H1 (cell line): ENCODE results near the gene ASCL2. TPM values are rescaled to one million over a fixed set of nuclear protein-coding genes. Genes with fewer than 3 reads are reported as not detected.

ENCODE experiments used
- CTCF ChIA-PET: fragments of 300-600 bp; sonication (Branson Sonifier 250); formaldehyde crosslinking; loops from one replicate; lab custom pipeline; 2021; ENCODE audit not compliant: partially characterized antibody; lab: Charles Lee
- POLR2A ChIA-PET: fragments of 300-600 bp; sonication (Branson Sonifier 250); formaldehyde crosslinking; loops from one replicate; lab custom pipeline; 2021; ENCODE audit warnings: inconsistent platforms; ENCODE audit not compliant: partially characterized antibody; lab: Charles Lee
- DNase-seq, 2 experiments: peaks; one replicate each; pipeline versions ENCODE4 v3.0.0 to v3.0.0-alpha.2; 2010 to 2022; ENCODE audit warnings: low spot score in 2 of 2, low read depth in 1 of 2, mixed read lengths in 1 of 2
- FAIRE-seq: peaks from 2 replicates; lab custom pipeline; 2011; peaks lifted over from hg19 to GRCh38; lab: Jason Lieb, UNC
- H2AFZ ChIP-seq: 2 replicates; pipeline ENCODE4 v1.8.1; 2012; ENCODE audit warnings: low read length, inconsistent platforms
- H2AK5ac ChIP-seq: 2 replicates; pipeline ENCODE4 v1.6.1; 2013; ENCODE audit warnings: low read depth, low read length
- H2BK120ac ChIP-seq: replicated peaks from 2 replicates; pipeline ENCODE3; 2013; ENCODE audit warnings: low read depth, low read length, inconsistent platforms
- H2BK12ac ChIP-seq: 2 replicates; pipeline ENCODE4 v1.6.1; 2013; ENCODE audit warnings: low read depth, low read length
- H2BK15ac ChIP-seq: 2 replicates; pipeline ENCODE4 v1.6.1; 2013; ENCODE audit warnings: low read length
- H2BK20ac ChIP-seq: 2 replicates; pipeline ENCODE4 v1.6.1; 2013; ENCODE audit warnings: low read length
- H2BK5ac ChIP-seq: 2 replicates; pipeline ENCODE4 v1.6.1; 2013; ENCODE audit warnings: low read depth, low read length
- H3K14ac ChIP-seq: 2 replicates; pipeline ENCODE4 v1.6.1; 2013; ENCODE audit warnings: inconsistent platforms; ENCODE audit not compliant: insufficient read length
- H3K18ac ChIP-seq: 2 replicates; pipeline ENCODE4 v1.6.1; 2013; ENCODE audit warnings: low read length; ENCODE audit errors: extremely low read depth
- H3K23ac ChIP-seq: 2 replicates; pipeline ENCODE4 v1.6.1; 2013; ENCODE audit warnings: inconsistent platforms; ENCODE audit not compliant: insufficient read length
- H3K23me2 ChIP-seq: 2 replicates; pipeline ENCODE4 v1.6.1; 2013; ENCODE audit warnings: low read depth, low read length
- H3K27ac ChIP-seq: 2 replicates; pipeline ENCODE4 v1.6.1; 2011; ENCODE audit warnings: low read depth, low read length, inconsistent platforms
- H3K27me3 ChIP-seq, 4 experiments: replicated peaks in 1 of 4; 1 replicate in 1 of 4; 2 replicates in 3 of 4; pipeline versions ENCODE4 v1.6.1 to v1.8.1; 2011 to 2013; ENCODE audit warnings: low read length in 3 of 4, mild to moderate bottlenecking in 3 of 4, inconsistent platforms in 2 of 4, mixed read lengths in 2 of 4, moderate library complexity in 1 of 4; ENCODE audit not compliant: control insufficient read depth in 3 of 4, insufficient read depth in 3 of 4; ENCODE audit errors: extremely low read depth in 1 of 4
- H3K36me3 ChIP-seq, 4 experiments: 2 replicates each; pipeline versions ENCODE4 v1.6.1 to v1.8.1; 2011 to 2013; ENCODE audit warnings: mild to moderate bottlenecking in 4 of 4, low read length in 3 of 4, moderate library complexity in 2 of 4, control low read depth in 1 of 4, inconsistent platforms in 1 of 4; ENCODE audit not compliant: insufficient read depth in 4 of 4, control insufficient read depth in 2 of 4
- H3K4ac ChIP-seq: replicated peaks from 2 replicates; pipeline ENCODE3; 2013; ENCODE audit warnings: low read length, low read depth, mixed read lengths, inconsistent platforms; ENCODE audit not compliant: insufficient read length
- H3K4me1 ChIP-seq, 4 experiments: replicated peaks in 1 of 4; 1 replicate in 1 of 4; 2 replicates in 3 of 4; pipeline versions ENCODE4 v1.6.1 to v1.8.1; 2011 to 2013; ENCODE audit warnings: low read length in 3 of 4, inconsistent platforms in 2 of 4, mixed read lengths in 1 of 4; ENCODE audit not compliant: insufficient read depth in 4 of 4, control insufficient read depth in 3 of 4
- H3K4me2 ChIP-seq, 2 experiments: 2 replicates each; pipeline versions ENCODE4 v1.6.1 to v1.8.1; 2011 to 2013; ENCODE audit warnings: low read depth in 2 of 2, low read length in 2 of 2, control low read depth in 1 of 2, inconsistent platforms in 1 of 2, mild to moderate bottlenecking in 1 of 2; ENCODE audit not compliant: insufficient read depth in 1 of 2
- H3K4me3 ChIP-seq, 4 experiments: fragments of 200-600, 300-600 bp in 1 of 4; sonication (generic), shearing (Covaris generic), sonication (Bioruptor Twin) in 1 of 4; 2 replicates each; pipeline versions ENCODE4 v1.5.1 to v1.8.1; 2011 to 2016; ENCODE audit warnings: low read length in 4 of 4, low read depth in 3 of 4, control low read depth in 2 of 4, inconsistent platforms in 2 of 4, mild to moderate bottlenecking in 2 of 4, mixed read lengths in 1 of 4, moderate library complexity in 1 of 4; ENCODE audit not compliant: insufficient read depth in 2 of 4; ENCODE audit errors: extremely low read depth in 1 of 4
- H3K56ac ChIP-seq: replicated peaks from 2 replicates; pipeline ENCODE3; 2013; ENCODE audit warnings: low read depth, mild to moderate bottlenecking, mixed read lengths, low read length, inconsistent platforms; ENCODE audit not compliant: insufficient read length
- H3K79me1 ChIP-seq: 2 replicates; pipeline ENCODE4 v1.6.1; 2013; ENCODE audit warnings: low read depth, low read length, control low read depth
- H3K79me2 ChIP-seq, 2 experiments: 2 replicates each; pipeline versions ENCODE4 v1.6.1 to v1.8.1; 2012 to 2013; ENCODE audit warnings: low read length in 2 of 2, mild to moderate bottlenecking in 2 of 2, inconsistent platforms in 1 of 2; ENCODE audit not compliant: insufficient read depth in 2 of 2, control insufficient read depth in 1 of 2
- H3K9ac ChIP-seq, 4 experiments: replicated peaks in 1 of 4; 1 replicate in 1 of 4; 2 replicates in 3 of 4; pipeline versions ENCODE4 v1.6.1 to v1.8.1; 2011 to 2013; ENCODE audit warnings: low read depth in 3 of 4, low read length in 3 of 4, control low read depth in 2 of 4, mild to moderate bottlenecking in 2 of 4, moderate library complexity in 2 of 4, inconsistent platforms in 1 of 4; ENCODE audit errors: extremely low read depth in 1 of 4
- H3K9me3 ChIP-seq, 2 experiments: 2 replicates each; pipeline versions ENCODE4 v1.6.1 to v1.8.1; 2012 to 2013; ENCODE audit warnings: mild to moderate bottlenecking in 2 of 2, moderate library complexity in 2 of 2, control low read depth in 1 of 2, inconsistent platforms in 1 of 2, low read depth in 1 of 2, low read length in 1 of 2, mixed read lengths in 1 of 2; ENCODE audit not compliant: insufficient read depth in 2 of 2
- H4K20me1 ChIP-seq, 2 experiments: replicated peaks in 1 of 2; 2 replicates each; pipeline versions ENCODE3 to v1.8.1; 2011 to 2013; ENCODE audit warnings: inconsistent platforms in 2 of 2, low read length in 2 of 2, mild to moderate bottlenecking in 1 of 2; ENCODE audit not compliant: insufficient read depth in 2 of 2, control insufficient read depth in 1 of 2
- H4K5ac ChIP-seq: 2 replicates; pipeline ENCODE4 v1.6.1; 2013; ENCODE audit warnings: low read length, low read depth, mixed read lengths, inconsistent platforms; ENCODE audit not compliant: insufficient read length
- H4K8ac ChIP-seq: 2 replicates; pipeline ENCODE4 v1.8.0; 2013; ENCODE audit warnings: mild to moderate bottlenecking, moderate library complexity, low read length, inconsistent platforms; ENCODE audit not compliant: insufficient read depth; ENCODE audit errors: extremely low read depth
- H4K91ac ChIP-seq: replicated peaks from 2 replicates; pipeline ENCODE3; 2013; ENCODE audit warnings: low read length, mixed read lengths, inconsistent platforms; ENCODE audit not compliant: insufficient read length
- CBX5 ChIP-seq: fragments of 300-800, 300-1000 bp; sonication (generic); IDR thresholded peaks from 2 replicates; pipeline ENCODE4 v1.7.1; 2016; ENCODE audit warnings: antibody characterized with exemption, low read length, low read depth
- CBX8 ChIP-seq: fragments of 300-800, 300-1000 bp; sonication (generic); IDR thresholded peaks from 2 replicates; pipeline ENCODE4 v1.7.1; 2016; ENCODE audit warnings: low read depth, low read length, borderline replicate concordance
- CHD1 ChIP-seq: IDR thresholded peaks from 2 replicates; pipeline ENCODE4 v1.6.1; 2012; ENCODE audit warnings: low read depth, low read length, improper control_type of control experiment
- EGR1 ChIP-seq: IDR thresholded peaks from 2 replicates; pipeline ENCODE4 v1.6.1; 2011; ENCODE audit warnings: low read depth, low read length, borderline replicate concordance
- GTF2F1 ChIP-seq: IDR thresholded peaks from 2 replicates; pipeline ENCODE4 v1.6.1; 2012; ENCODE audit warnings: low read depth, low read length, improper control_type of control experiment, borderline replicate concordance
- JUN ChIP-seq: IDR thresholded peaks from 2 replicates; pipeline ENCODE4 v1.6.1; 2011; ENCODE audit warnings: low read depth, mild to moderate bottlenecking, improper control_type of control experiment, low read length
- JUND ChIP-seq: IDR thresholded peaks from 2 replicates; pipeline ENCODE4 v1.6.1; 2011; ENCODE audit warnings: mild to moderate bottlenecking, improper control_type of control experiment, low read length
- RNF2 ChIP-seq: fragments of 200-900, 300-1000 bp; sonication (generic); IDR thresholded peaks from 2 replicates; pipeline ENCODE4 v1.7.1; 2016; ENCODE audit warnings: borderline replicate concordance, low read depth, mild to moderate bottlenecking, antibody characterized with exemption, low read length; ENCODE audit not compliant: poor library complexity, severe bottlenecking; ENCODE audit errors: missing control alignments
- SAP30 ChIP-seq: fragments of 300-600 bp; sonication (generic); IDR thresholded peaks from 2 replicates; pipeline ENCODE4 v1.7.1; 2012; ENCODE audit warnings: low read length, moderate library complexity, mild to moderate bottlenecking, inconsistent platforms; ENCODE audit not compliant: insufficient read depth, insufficient replicate concordance
- SIN3A ChIP-seq, 2 experiments: IDR thresholded peaks in 1 of 2; conservative IDR thresholded peaks in 1 of 2; 2 replicates each; pipeline ENCODE4 v1.6.1; 2011 to 2012; ENCODE audit warnings: low read length in 2 of 2, improper control_type of control experiment in 1 of 2, low read depth in 1 of 2, mild to moderate bottlenecking in 1 of 2
- SP1 ChIP-seq: IDR thresholded peaks from 2 replicates; pipeline ENCODE4 v1.6.1; 2011; ENCODE audit warnings: low read depth, low read length
- SRF ChIP-seq: IDR thresholded peaks from 2 replicates; pipeline ENCODE4 v1.6.1; 2011; ENCODE audit warnings: mild to moderate bottlenecking, low read depth, low read length, moderate library complexity
- USF2 ChIP-seq: IDR thresholded peaks from 2 replicates; pipeline ENCODE4 v1.6.1; 2011; ENCODE audit warnings: low read length, improper control_type of control experiment
- WGBS, 2 experiments: shearing (Covaris generic) in 1 of 2; methylation state at CpG; one replicate each; pipeline versions ENCODE4 v1.1.6 to v1.1.7; 2013 to 2015; ENCODE audit warnings: low lambda C conversion rate in 2 of 2, mixed read lengths in 2 of 2, inconsistent platforms in 1 of 2, low coverage in 1 of 2, missing lambda C conversion rate in 1 of 2; ENCODE audit not compliant: insufficient replicate concordance in 2 of 2, insufficient coverage in 1 of 2, insufficient read length in 1 of 2; ENCODE audit errors: extremely low coverage in 1 of 2, missing lambda C conversion rate in 1 of 2; 5-methylcytosine and 5-hydroxymethylcytosine counted together
- polyA plus RNA-seq, 7 experiments: library from polyadenylated mRNA; depleted of rRNA in 3 of 7; stranded (reverse) in 5 of 7; unstranded in 2 of 7; fragments of >200 nt in 5 of 7; fragments of 200-250 nt in 2 of 7; gene quantifications; 1 replicate in 5 of 7; 2 replicates in 1 of 7; 4 replicates in 1 of 7; pipeline versions ENCODE4 v1.2.1 to v1.2.3, GENCODE V29; 2011 to 2013; ENCODE audit warnings: missing spikeins in 2 of 7, mixed read lengths in 2 of 7
- total RNA-seq: library from RNA; stranded (reverse); fragmentation: NEBNext Ultra II Directional; extraction: Animal tissue kit (Norgen Biotek cat#: 25700); gene quantifications from 2 replicates; pipeline ENCODE4 v1.2.1, GENCODE V29; 2021

ASCL2 gene
- total and polyA plus RNA-seq, 2 of the 8 experiments (the other 6 are each of a cell fraction or from before 2014, with no cell fraction given) = 0.51 to 0.56 TPM

- Histone ChIP-seq H3K79me1 (no peaks in the 10 kb centered on the region), H3K4me3 (no peak overlapping the region), H4K8ac (no peak overlapping the region), H3K23ac (no peak overlapping the region), H4K91ac (no peak overlapping the region), H3K23me2 (no peaks in the 10 kb centered on the region), H3K36me3 (no peaks in the 10 kb centered on the region), H2BK5ac (no peak overlapping the region), H3K9me3 (no peaks in the 10 kb centered on the region), H3K27me3 (peaks cover 0 to 3% (median 0%) of the 10 kb centered on the region in 4 experiments; a peak in 5 of 7 replicates), H2AFZ (no peak overlapping the region), H2BK12ac (no peak overlapping the region), H3K27ac (no peak overlapping the region), H2BK20ac (no peak overlapping the region), H2AK5ac (no peak overlapping the region), H2BK120ac (no peak overlapping the region), H4K5ac (no peak overlapping the region), H3K79me2 (no peaks in the 10 kb centered on the region), H3K56ac (no peak overlapping the region), H2BK15ac (no peak overlapping the region), H3K4ac (no peak overlapping the region), H3K14ac (no peak overlapping the region), H3K4me1 (no peaks in the 10 kb centered on the region; a peak in 1 of 7 replicates), H4K20me1 (peaks cover 0 to 1% of the 10 kb centered on the region in 2 experiments), H3K9ac (no peak overlapping the region), H3K4me2 (no peak overlapping the region), H3K18ac (no peak overlapping the region)
- FAIRE-seq (no peak), DNase-seq (no peak)
- ChIA-PET POLR2A (interaction anchor here (0.6 kb wide), 1 partner anchor 28 kb away, joined by 3 read pairs; no protein-coding TSS in a partner anchor), CTCF (interaction anchor here (0.9 to 1.5 kb wide), 2 partner anchors 10 to 41 kb away, joined by 3 read pairs; no protein-coding TSS in a partner anchor)
- WGBS, 2 experiments = 81% methylated on average over 7 of the region's 8 CpGs; no CpG with 5 or more reads in 1 of the 2 experiments
- TF ChIP-seq JUND = no peak
- TF ChIP-seq CHD1 = no peak
- no peak for TF ChIP-seq CBX8
- no peak for TF ChIP-seq SP1
- no peak for TF ChIP-seq CBX5
- TF ChIP-seq JUN = no peak
- TF ChIP-seq GTF2F1 = no peak
- TF ChIP-seq RNF2 = no peak
- no peak for TF ChIP-seq SRF
- TF ChIP-seq SIN3A (conservative IDR thresholded peaks at IDR 0.05 in 1 of 2, IDR thresholded peaks at IDR 0.05 in 1 of 2; ENCODE audit: low read depth in 1 of 2, low read length in 2 of 2) = no peak
- TF ChIP-seq EGR1 = no peak
- no peak for TF ChIP-seq SAP30
- no peak for TF ChIP-seq USF2
Measured at GRCh38 chr11:2259466-2259830, 10.9 kb downstream of the ASCL2 start.
